Testis (tissue), 3 donors: ENCODE measurements around the gene ZMIZ1. TPM values are rescaled to one million over a fixed set of nuclear protein-coding genes. Genes with fewer than 3 reads are reported as not detected.

Experiments
- DNase-seq: peaks from one replicate; pipeline ENCODE4 v3.0.0-alpha.2; 2019
- H3K27ac ChIP-seq, 2 donors: fragments of 200-600 bp; sonication (generic); one replicate each; pipeline ENCODE4 v1.5.1; 2019
- H3K27me3 ChIP-seq: fragments of 200-600 bp; sonication (generic); one replicate; pipeline ENCODE4 v1.5.1; 2019
- H3K36me3 ChIP-seq: fragments of 200-600 bp; sonication (generic); one replicate; pipeline ENCODE4 v1.5.1; 2017; ENCODE audit warnings: low read depth; ENCODE audit errors: missing control alignments
- H3K4me1 ChIP-seq: fragments of 200-600 bp; sonication (generic); one replicate; pipeline ENCODE4 v1.5.1; 2019
- H3K4me3 ChIP-seq, 2 donors: fragments of 200-600 bp; sonication (generic); one replicate each; pipeline ENCODE4 v1.5.1; 2017 to 2019
- H3K9me3 ChIP-seq: fragments of 200-600 bp; sonication (generic); one replicate; pipeline ENCODE4 v1.5.1; 2017
- POLR2A ChIP-seq: fragments of 450-650 bp; IDR thresholded peaks from one replicate; pipeline ENCODE4 v1.6.1; 2017; ENCODE audit warnings: antibody characterized with exemption, mild to moderate bottlenecking, moderate library complexity
- WGBS, 2 donors: methylation state at CpG; one replicate each; pipeline ENCODE4 v1.1.5; 2018; 5-methylcytosine and 5-hydroxymethylcytosine counted together
- intact Hi-C: fragments of 100-400 bp; cut with DNase I; formaldehyde crosslinking; loops from one replicate; pipeline ENCODE4 v1.15.1; 2023; ENCODE audit warnings: low total_unique reads
- polyA plus RNA-seq: library from polyadenylated mRNA; stranded (reverse); fragments of 350-450 nt; fragmentation: Illumina TruSeq; extraction: RNeasy Lipid Tissue Mini Kit (QIAGEN cat#74804); gene quantifications from one replicate; pipeline ENCODE4 v1.2.3, GENCODE V29; 2014; ENCODE audit warnings: low read depth, low replicate concordance; ENCODE audit not compliant: insufficient read depth
- total RNA-seq, 2 donors: library from RNA; depleted of rRNA; stranded (reverse); fragments of >200 nt; gene quantifications; one replicate each; pipeline ENCODE4 v1.2.3, GENCODE V29; 2016
- TF ChIP-seq, protein P1 (sequence below), 3 experiments: fragments of 450-650 bp in 2 of 3; fragments of 200-600 bp in 1 of 3; sonication (generic) in 1 of 3; IDR thresholded peaks; one replicate each; pipeline ENCODE4 v1.5.1; 2016 to 2019; ENCODE audit warnings: antibody characterized with exemption in 3 of 3, mild to moderate bottlenecking in 2 of 3, moderate library complexity in 1 of 3

The ZMIZ1 gene
- total and polyA plus RNA-seq, 3 donors from 2014 or later: 15.2 to 22.0 (median 18.8) TPM

DNA sequence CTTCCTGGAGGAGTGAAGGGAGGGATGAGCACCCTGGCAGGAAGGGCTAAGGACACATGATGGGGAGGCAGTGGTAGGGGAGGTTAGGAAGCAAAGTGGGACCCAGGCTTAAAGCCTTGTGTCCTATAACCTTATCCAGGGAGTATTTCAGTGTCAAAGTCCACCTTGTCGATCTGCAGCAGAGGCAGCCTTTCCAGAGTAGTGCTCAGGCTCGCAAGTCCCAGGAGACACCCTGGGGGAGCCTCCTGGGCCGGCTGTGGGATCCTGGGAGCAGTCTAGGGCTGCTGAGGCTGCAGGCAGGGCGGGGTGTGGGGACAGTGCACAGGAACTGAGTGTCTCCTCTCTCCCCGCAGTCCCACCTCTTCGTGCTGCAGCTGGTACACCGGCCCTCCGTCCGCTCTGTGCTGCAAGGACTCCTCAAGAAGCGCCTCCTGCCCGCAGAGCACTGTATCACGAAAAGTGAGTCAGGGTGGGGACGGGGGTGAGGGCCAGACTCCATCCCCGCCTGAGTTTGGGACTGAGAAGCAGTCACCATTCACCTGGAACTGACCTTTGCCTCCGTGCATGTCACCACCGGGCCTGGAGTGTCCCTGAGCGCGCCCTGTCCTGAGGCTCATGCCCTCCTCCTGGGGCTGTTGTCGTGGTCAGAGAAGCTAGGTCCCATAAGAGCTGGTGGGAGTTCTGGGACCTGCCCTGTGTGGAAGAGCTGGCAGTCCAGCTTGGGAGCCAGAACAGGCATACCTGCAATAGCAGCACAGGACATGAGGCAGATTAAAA, 233.2 kb downstream of the ZMIZ1 start:
- H3K4me3 ChIP-seq: no peak overlapping the region
- no peaks in the 10 kb centered on the region for H3K27me3 ChIP-seq
- DNase-seq: no peak
- TF ChIP-seq POLR2A: no peak
- TF ChIP-seq, protein P1, sequence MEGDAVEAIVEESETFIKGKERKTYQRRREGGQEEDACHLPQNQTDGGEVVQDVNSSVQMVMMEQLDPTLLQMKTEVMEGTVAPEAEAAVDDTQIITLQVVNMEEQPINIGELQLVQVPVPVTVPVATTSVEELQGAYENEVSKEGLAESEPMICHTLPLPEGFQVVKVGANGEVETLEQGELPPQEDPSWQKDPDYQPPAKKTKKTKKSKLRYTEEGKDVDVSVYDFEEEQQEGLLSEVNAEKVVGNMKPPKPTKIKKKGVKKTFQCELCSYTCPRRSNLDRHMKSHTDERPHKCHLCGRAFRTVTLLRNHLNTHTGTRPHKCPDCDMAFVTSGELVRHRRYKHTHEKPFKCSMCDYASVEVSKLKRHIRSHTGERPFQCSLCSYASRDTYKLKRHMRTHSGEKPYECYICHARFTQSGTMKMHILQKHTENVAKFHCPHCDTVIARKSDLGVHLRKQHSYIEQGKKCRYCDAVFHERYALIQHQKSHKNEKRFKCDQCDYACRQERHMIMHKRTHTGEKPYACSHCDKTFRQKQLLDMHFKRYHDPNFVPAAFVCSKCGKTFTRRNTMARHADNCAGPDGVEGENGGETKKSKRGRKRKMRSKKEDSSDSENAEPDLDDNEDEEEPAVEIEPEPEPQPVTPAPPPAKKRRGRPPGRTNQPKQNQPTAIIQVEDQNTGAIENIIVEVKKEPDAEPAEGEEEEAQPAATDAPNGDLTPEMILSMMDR (IDR thresholded peaks at IDR 0.05): no peak
- H3K27ac ChIP-seq: no peak overlapping the region
- no peaks in the 10 kb centered on the region for H3K36me3 ChIP-seq
- intact Hi-C loops: no loop called here
- H3K9me3 ChIP-seq: no peaks in the 10 kb centered on the region
- 63 to 95% methylated on average over 2 to 19 of the region's 19 CpGs for WGBS, 2 donors
- no peaks in the 10 kb centered on the region for H3K4me1 ChIP-seq

DNA sequence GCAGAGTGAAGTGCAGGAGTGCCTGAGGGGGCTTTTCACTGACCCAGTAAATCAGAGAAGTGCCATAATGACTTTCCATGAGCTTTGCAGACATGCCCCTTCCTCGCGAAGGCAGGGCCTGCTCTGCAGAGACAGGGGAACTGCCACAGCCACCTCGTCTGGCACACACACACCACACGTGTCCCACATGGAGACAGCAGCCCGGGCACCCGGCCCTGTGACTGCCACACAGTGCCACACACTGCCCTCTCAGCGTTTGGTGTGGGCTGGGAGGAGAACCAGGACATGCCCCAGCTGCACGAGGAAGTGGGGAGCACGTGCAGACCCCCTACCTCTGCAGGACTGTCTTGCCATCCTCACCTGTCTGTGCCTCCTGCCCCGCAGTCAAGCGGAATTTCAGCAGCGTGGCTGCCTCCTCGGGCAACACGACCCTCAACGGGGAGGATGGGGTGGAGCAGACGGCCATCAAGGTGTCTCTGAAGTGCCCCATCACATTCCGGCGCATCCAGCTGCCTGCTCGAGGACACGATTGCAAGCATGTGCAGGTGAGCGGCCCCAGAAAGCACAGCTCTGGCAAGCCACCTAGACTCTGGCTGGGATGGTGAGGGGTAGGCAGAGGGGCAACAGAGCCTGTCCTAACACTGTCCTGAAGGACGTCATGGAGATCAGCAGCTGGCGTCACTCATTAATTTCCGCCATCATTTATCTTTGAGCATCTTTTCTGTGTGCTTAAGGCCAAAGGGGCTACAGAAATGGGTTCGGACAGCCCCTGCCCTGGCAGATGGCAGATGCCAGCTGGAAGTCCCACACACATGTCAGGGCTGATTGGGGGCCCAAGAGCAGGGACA, 235.1 kb downstream of the ZMIZ1 start:
- no peak for DNase-seq
- intact Hi-C loops: no loop called here
- H3K4me3 ChIP-seq: no peak overlapping the region

DNA sequence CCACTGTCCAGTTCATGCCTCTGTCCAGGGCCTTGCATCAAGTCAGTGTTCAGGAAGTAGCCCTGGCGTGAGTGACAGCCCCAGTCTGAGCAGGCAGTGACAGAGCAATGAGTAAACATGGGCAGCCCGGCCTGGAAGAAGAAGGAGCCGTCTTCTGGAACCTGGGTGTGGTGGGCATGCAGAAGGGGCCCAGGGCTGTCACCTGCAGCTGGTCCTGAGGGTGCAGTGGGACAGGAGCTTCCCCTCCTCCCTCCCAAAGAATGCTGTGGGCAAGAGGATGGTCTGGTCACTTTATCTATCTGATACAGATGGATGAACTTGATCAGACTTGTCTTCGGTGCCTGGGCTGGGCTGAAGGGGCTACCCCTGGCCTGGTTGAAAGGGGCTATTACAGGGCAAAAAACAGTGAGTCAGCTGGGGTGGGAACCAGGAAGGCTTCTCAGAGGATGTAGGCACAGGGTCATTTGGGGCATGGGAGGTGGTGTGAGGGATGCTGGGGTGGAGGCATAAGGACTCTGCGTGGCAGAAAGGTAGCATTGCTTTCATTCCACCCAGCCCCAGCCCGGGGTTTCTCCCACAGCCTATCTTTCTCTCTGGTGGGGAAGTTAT, 235.8 kb downstream of the ZMIZ1 start:
- no peaks in the 10 kb centered on the region for H3K9me3 ChIP-seq
- TF ChIP-seq, protein P1 (IDR thresholded peaks at IDR 0.05): no peak
- TF ChIP-seq POLR2A: no peak
- no peak for DNase-seq
- H3K4me3 ChIP-seq: no peak overlapping the region
- H3K27me3 ChIP-seq: no peaks in the 10 kb centered on the region
- no peaks in the 10 kb centered on the region for H3K36me3 ChIP-seq
- H3K27ac ChIP-seq: no peak overlapping the region
- H3K4me1 ChIP-seq: no peaks in the 10 kb centered on the region
- intact Hi-C loops: no loop called here
- 92 to 94% methylated on average over 6 of the region's 6 CpGs for WGBS, 2 donors

More for the DNA sequence above, 235.1 kb downstream of the ZMIZ1 start:
- Histone ChIP-seq H3K27ac (no peak overlapping the region), H3K27me3 (no peaks in the 10 kb centered on the region), H3K9me3 (no peaks in the 10 kb centered on the region), H3K36me3 (no peaks in the 10 kb centered on the region), H3K4me1 (no peaks in the 10 kb centered on the region)
- 91 to 92% methylated on average over 24 to 25 of the region's 25 CpGs for WGBS, 2 donors
- no peak for TF ChIP-seq POLR2A
- TF ChIP-seq, protein P1 (IDR thresholded peaks at IDR 0.05): no peak

DNA sequence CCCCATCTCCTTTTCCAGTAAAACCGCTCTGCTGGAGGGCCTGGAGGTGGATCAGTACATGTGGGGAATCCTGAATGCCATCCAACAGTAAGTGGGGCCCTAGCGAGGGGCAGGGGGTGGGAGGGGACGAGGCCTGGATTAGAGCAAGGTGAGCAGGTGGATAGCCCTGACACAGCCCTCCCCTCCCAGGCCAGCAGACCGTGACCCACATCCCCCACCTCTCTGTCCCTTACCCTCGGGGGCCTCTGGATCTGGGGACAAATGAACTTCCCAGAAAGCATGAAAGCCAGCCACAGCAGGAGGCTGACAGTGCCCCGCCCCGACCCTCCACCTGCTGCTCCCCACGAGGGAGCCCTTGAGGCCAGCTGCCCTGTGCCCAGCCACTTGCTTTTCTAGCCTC, 236.7 kb downstream of the ZMIZ1 start:
- H3K4me1 ChIP-seq: no peaks in the 10 kb centered on the region
- no peak for DNase-seq
- H3K36me3 ChIP-seq: no peaks in the 10 kb centered on the region
- intact Hi-C loops: no loop called here
- H3K27ac ChIP-seq: no peak overlapping the region
- no peaks in the 10 kb centered on the region for H3K9me3 ChIP-seq
- TF ChIP-seq, protein P1 (IDR thresholded peaks at IDR 0.05): no peak
- TF ChIP-seq POLR2A: no peak
- WGBS, 2 donors: 85 to 90% methylated on average over 5 to 6 of the region's 8 CpGs
- H3K27me3 ChIP-seq: no peaks in the 10 kb centered on the region
- H3K4me3 ChIP-seq: no peak overlapping the region
